Endothelial cell of umbilical vein (primary cell): ENCODE results near the gene ARMH1. TPM values are rescaled to one million over a fixed set of nuclear protein-coding genes. Genes with fewer than 3 reads are reported as not detected.

Experiments
- BruUV-seq: library from RNA; stranded (reverse); fragments of 400-500 nt; replicated peaks from 2 replicates; lab custom pipeline; 2021; lab: Mats Ljungman, UMichigan
- CTCF ChIA-PET: fragments of 300-600, 350-600 bp; sonication (Branson Sonifier 250); formaldehyde crosslinking; loops from one replicate; lab custom pipeline; 2021; ENCODE audit warnings: antibody characterized with exemption, inconsistent platforms; lab: Charles Lee
- POLR2A ChIA-PET: fragments of 300-600, 350-600 bp; sonication (Branson Sonifier 250); formaldehyde crosslinking; loops from one replicate; lab custom pipeline; 2021; ENCODE audit warnings: antibody characterized with exemption, inconsistent platforms; lab: Charles Lee
- DNase-seq: peaks from one replicate; pipeline ENCODE4 v3.0.0-alpha.2; 2011; ENCODE audit warnings: low read depth, low spot score
- FAIRE-seq: peaks from 2 replicates; lab custom pipeline; 2011; peaks lifted over from hg19 to GRCh38; lab: Jason Lieb, UNC
- H2AFZ ChIP-seq: 2 replicates; pipeline ENCODE4 v1.6.0; 2012; ENCODE audit warnings: low read depth, low read length, control low read depth, inconsistent platforms
- H3K27ac ChIP-seq: 2 replicates; pipeline ENCODE4 v1.5.1; 2011; ENCODE audit warnings: low read depth, mild to moderate bottlenecking, control low read depth, low read length, moderate library complexity; ENCODE audit not compliant: insufficient read depth
- H3K27me3 ChIP-seq, 2 experiments: 2 replicates each; pipeline versions ENCODE4 v1.6.0 to v1.6.1; 2011; ENCODE audit warnings: low read length in 2 of 2, mixed read lengths in 1 of 2; ENCODE audit not compliant: control insufficient read depth in 2 of 2, insufficient read depth in 2 of 2
- H3K36me3 ChIP-seq, 2 experiments: 2 replicates in 1 of 2; 3 replicates in 1 of 2; pipeline ENCODE4 v1.5.1; 2011; ENCODE audit warnings: low read length in 2 of 2, mild to moderate bottlenecking in 1 of 2, moderate library complexity in 1 of 2; ENCODE audit not compliant: control insufficient read depth in 2 of 2, insufficient read depth in 2 of 2; ENCODE audit errors: extremely low read depth in 1 of 2
- H3K4me1 ChIP-seq: 3 replicates; pipeline ENCODE4 v1.5.1; 2011; ENCODE audit warnings: mild to moderate bottlenecking, low read length; ENCODE audit not compliant: control insufficient read depth, insufficient read depth; ENCODE audit errors: extremely low read depth
- H3K4me2 ChIP-seq: 2 replicates; pipeline ENCODE4 v1.6.1; 2011; ENCODE audit warnings: low read length, control low read depth, mixed read lengths; ENCODE audit not compliant: insufficient read depth
- H3K4me3 ChIP-seq, 3 experiments: fragments of 200-600 bp in 1 of 3; sonication (generic), shearing (Covaris generic) in 1 of 3; replicated peaks in 1 of 3; 2 replicates each; pipeline ENCODE4 v1.5.1; 2011 to 2016; ENCODE audit warnings: control low read depth in 3 of 3, low read length in 3 of 3, mild to moderate bottlenecking in 2 of 3, inconsistent platforms in 1 of 3, low read depth in 1 of 3, moderate library complexity in 1 of 3; ENCODE audit not compliant: insufficient read depth in 1 of 3
- H3K79me2 ChIP-seq: 2 replicates; pipeline ENCODE4 v1.6.0; 2012; ENCODE audit warnings: low read length, inconsistent platforms; ENCODE audit not compliant: control insufficient read depth, insufficient read depth
- H3K9ac ChIP-seq: replicated peaks from 2 replicates; pipeline ENCODE3; 2011; ENCODE audit warnings: low read length, control low read depth; ENCODE audit not compliant: insufficient read depth; ENCODE audit errors: extremely low read depth
- H3K9me1 ChIP-seq: replicated peaks from 3 replicates; pipeline ENCODE4 v1.6.0; 2011; ENCODE audit warnings: mild to moderate bottlenecking, low read length; ENCODE audit not compliant: control insufficient read depth, insufficient read depth; ENCODE audit errors: extremely low read depth
- H3K9me3 ChIP-seq: replicated peaks from 2 replicates; pipeline ENCODE4 v1.5.1; 2012; ENCODE audit warnings: low read length, inconsistent platforms; ENCODE audit not compliant: control insufficient read depth, insufficient read depth
- H4K20me1 ChIP-seq: replicated peaks from 2 replicates; pipeline ENCODE3; 2011; ENCODE audit warnings: mild to moderate bottlenecking, low read length; ENCODE audit not compliant: control insufficient read depth, insufficient read depth; ENCODE audit errors: extremely low read depth
- CTCF ChIP-seq, 2 donors: IDR thresholded peaks; 1 replicate in 1 of 2; 2 replicates in 1 of 2; pipeline ENCODE4 v1.5.1; 2011; ENCODE audit warnings: low read length in 2 of 2, mild to moderate bottlenecking in 2 of 2, moderate library complexity in 2 of 2, control low read depth in 1 of 2, inconsistent platforms in 1 of 2, low read depth in 1 of 2; ENCODE audit not compliant: insufficient read depth in 1 of 2; ENCODE audit errors: extremely low read depth in 1 of 2
- MAX ChIP-seq: IDR thresholded peaks from 2 replicates; pipeline ENCODE4 v1.6.1; 2011; ENCODE audit not compliant: insufficient read depth, insufficient read length
- POLR2A ChIP-seq: IDR thresholded peaks from 2 replicates; pipeline ENCODE4 v1.6.1; 2012; ENCODE audit warnings: low read depth, mild to moderate bottlenecking, control low read depth, low read length
- POLR2AphosphoS5 ChIP-seq: IDR thresholded peaks from 2 replicates; pipeline ENCODE4 v1.6.1; 2012; ENCODE audit warnings: low read depth, mild to moderate bottlenecking, control low read depth, low read length, moderate library complexity; ENCODE audit not compliant: insufficient read depth
- dilution Hi-C: fragments of 300-500 bp; cut with MboI; formaldehyde crosslinking; loops from one replicate; pipeline ENCODE4 v1.15.0; 2019; ENCODE audit warnings: low sequenced_read_pairs; ENCODE audit not compliant: extremely low pct_ligation_motif_present
- intact Hi-C: fragments of 100-400 bp; cut with micrococcal nuclease; formaldehyde crosslinking; loops from one replicate; pipeline ENCODE4 v1.10.0; 2022
- polyA plus RNA-seq, 4 experiments: library from polyadenylated mRNA; depleted of rRNA in 3 of 4; stranded (reverse) in 3 of 4; unstranded in 1 of 4; fragments of >200 nt; gene quantifications; 2 replicates each; pipeline versions ENCODE4 v1.2.1 to v1.2.3, GENCODE V29; 2011 to 2012; ENCODE audit warnings: missing spikeins in 1 of 4
- total RNA-seq: library from RNA; stranded (reverse); gene quantifications from 2 replicates; pipeline ENCODE4 v1.2.3, GENCODE V29; 2021

Gene ARMH1
- total and polyA plus RNA-seq, 2 donors (not counting 3 experiments of a cell fraction or from before 2014, with no cell fraction given), result 0.17 TPM; not detected in 1

GRCh38 chr1:44739307-44740178 lies 65.0 kb downstream of the ARMH1 start, which contains the start of gene KIF2C:
KIF2C (plus strand) TSS chr1:44739837; CDS start chr1:44739933, 96 bp downstream.
- Histone ChIP-seq H3K4me2 (peak within 1 kb of the TSS; percentile 87), H3K27me3 (peaks cover 0 to 4% of the 10 kb centered on the region in 2 experiments), H3K4me3 (peak within 1 kb of the TSS; percentile 55 to 84 (median 63)), H3K9me1 (no peaks in the 10 kb centered on the region), H3K9ac (peak within 1 kb of the TSS; percentile 61), H3K27ac (peak within 1 kb of the TSS; percentile 54), H2AFZ (peak within 1 kb of the TSS; percentile 85), H4K20me1 (no peaks in the 10 kb centered on the region), H3K36me3 (no peaks in the 10 kb centered on the region), H3K4me1 (peaks cover 14% of the 10 kb centered on the region), H3K79me2 (peaks cover 38% of the 10 kb centered on the region), H3K9me3 (no peaks in the 10 kb centered on the region)
- TF ChIP-seq MAX (peak; percentile 38), POLR2AphosphoS5 (peak; percentile 83), CTCF (IDR thresholded peaks at IDR 0.05; ENCODE audit: extremely low read depth in 1 of 2, insufficient read depth in 1 of 2, low read depth in 1 of 2, low read length in 2 of 2) (no peak), POLR2A (peak; percentile 98)
- ChIA-PET POLR2A (interaction anchor here (1.0 kb wide), 1 partner anchor 9 kb away, joined by 3 read pairs; the partner anchor contains the start of gene RNU5D-1), CTCF (interaction anchor here (4.5 kb wide), 1 partner anchor 10 kb away, joined by 21 read pairs; the partner anchor contains the start of gene RNU5D-1)
- dilution Hi-C loops, result no loop called here
- intact Hi-C loops, result loop anchor here (1.0 kb wide), 2 partner anchors 8 to 36 kb away; partner anchors contain the start of genes RNU5D-1 and RPS8
- DNase-seq (peak; percentile 98), FAIRE-seq (peak; percentile 97)
- TSS peak; percentile 99 for BruUV-seq
